H1 (cell line): Measurements from ENCODE around the gene SLC16A9. TPM values are rescaled to one million over a fixed set of nuclear protein-coding genes. Genes with fewer than 3 reads are reported as not detected.

ENCODE experiments used
- CTCF ChIA-PET: fragments of 300-600 bp; sonication (Branson Sonifier 250); formaldehyde crosslinking; loops from one replicate; lab custom pipeline; 2021; ENCODE audit not compliant: partially characterized antibody; lab: Charles Lee
- POLR2A ChIA-PET: fragments of 300-600 bp; sonication (Branson Sonifier 250); formaldehyde crosslinking; loops from one replicate; lab custom pipeline; 2021; ENCODE audit warnings: inconsistent platforms; ENCODE audit not compliant: partially characterized antibody; lab: Charles Lee
- DNase-seq, 2 experiments: peaks; one replicate each; pipeline versions ENCODE4 v3.0.0 to v3.0.0-alpha.2; 2010 to 2022; ENCODE audit warnings: low spot score in 2 of 2, low read depth in 1 of 2, mixed read lengths in 1 of 2
- FAIRE-seq: peaks from 2 replicates; lab custom pipeline; 2011; peaks lifted over from hg19 to GRCh38; lab: Jason Lieb, UNC
- H2AFZ ChIP-seq: 2 replicates; pipeline ENCODE4 v1.8.1; 2012; ENCODE audit warnings: low read length, inconsistent platforms
- H2AK5ac ChIP-seq: 2 replicates; pipeline ENCODE4 v1.6.1; 2013; ENCODE audit warnings: low read depth, low read length
- H2BK120ac ChIP-seq: replicated peaks from 2 replicates; pipeline ENCODE3; 2013; ENCODE audit warnings: low read depth, low read length, inconsistent platforms
- H2BK12ac ChIP-seq: 2 replicates; pipeline ENCODE4 v1.6.1; 2013; ENCODE audit warnings: low read depth, low read length
- H2BK15ac ChIP-seq: 2 replicates; pipeline ENCODE4 v1.6.1; 2013; ENCODE audit warnings: low read length
- H2BK20ac ChIP-seq: 2 replicates; pipeline ENCODE4 v1.6.1; 2013; ENCODE audit warnings: low read length
- H2BK5ac ChIP-seq: 2 replicates; pipeline ENCODE4 v1.6.1; 2013; ENCODE audit warnings: low read depth, low read length
- H3K14ac ChIP-seq: 2 replicates; pipeline ENCODE4 v1.6.1; 2013; ENCODE audit warnings: inconsistent platforms; ENCODE audit not compliant: insufficient read length
- H3K18ac ChIP-seq: 2 replicates; pipeline ENCODE4 v1.6.1; 2013; ENCODE audit warnings: low read length; ENCODE audit errors: extremely low read depth
- H3K23ac ChIP-seq: 2 replicates; pipeline ENCODE4 v1.6.1; 2013; ENCODE audit warnings: inconsistent platforms; ENCODE audit not compliant: insufficient read length
- H3K23me2 ChIP-seq: 2 replicates; pipeline ENCODE4 v1.6.1; 2013; ENCODE audit warnings: low read depth, low read length
- H3K27ac ChIP-seq: 2 replicates; pipeline ENCODE4 v1.6.1; 2011; ENCODE audit warnings: low read depth, low read length, inconsistent platforms
- H3K27me3 ChIP-seq, 4 experiments: replicated peaks in 1 of 4; 1 replicate in 1 of 4; 2 replicates in 3 of 4; pipeline versions ENCODE4 v1.6.1 to v1.8.1; 2011 to 2013; ENCODE audit warnings: low read length in 3 of 4, mild to moderate bottlenecking in 3 of 4, inconsistent platforms in 2 of 4, mixed read lengths in 2 of 4, moderate library complexity in 1 of 4; ENCODE audit not compliant: control insufficient read depth in 3 of 4, insufficient read depth in 3 of 4; ENCODE audit errors: extremely low read depth in 1 of 4
- H3K36me3 ChIP-seq, 4 experiments: 2 replicates each; pipeline versions ENCODE4 v1.6.1 to v1.8.1; 2011 to 2013; ENCODE audit warnings: mild to moderate bottlenecking in 4 of 4, low read length in 3 of 4, moderate library complexity in 2 of 4, control low read depth in 1 of 4, inconsistent platforms in 1 of 4; ENCODE audit not compliant: insufficient read depth in 4 of 4, control insufficient read depth in 2 of 4
- H3K4ac ChIP-seq: replicated peaks from 2 replicates; pipeline ENCODE3; 2013; ENCODE audit warnings: low read length, low read depth, mixed read lengths, inconsistent platforms; ENCODE audit not compliant: insufficient read length
- H3K4me1 ChIP-seq, 4 experiments: replicated peaks in 1 of 4; 1 replicate in 1 of 4; 2 replicates in 3 of 4; pipeline versions ENCODE4 v1.6.1 to v1.8.1; 2011 to 2013; ENCODE audit warnings: low read length in 3 of 4, inconsistent platforms in 2 of 4, mixed read lengths in 1 of 4; ENCODE audit not compliant: insufficient read depth in 4 of 4, control insufficient read depth in 3 of 4
- H3K4me2 ChIP-seq, 2 experiments: 2 replicates each; pipeline versions ENCODE4 v1.6.1 to v1.8.1; 2011 to 2013; ENCODE audit warnings: low read depth in 2 of 2, low read length in 2 of 2, control low read depth in 1 of 2, inconsistent platforms in 1 of 2, mild to moderate bottlenecking in 1 of 2; ENCODE audit not compliant: insufficient read depth in 1 of 2
- H3K4me3 ChIP-seq, 4 experiments: fragments of 200-600, 300-600 bp in 1 of 4; sonication (generic), shearing (Covaris generic), sonication (Bioruptor Twin) in 1 of 4; 2 replicates each; pipeline versions ENCODE4 v1.5.1 to v1.8.1; 2011 to 2016; ENCODE audit warnings: low read length in 4 of 4, low read depth in 3 of 4, control low read depth in 2 of 4, inconsistent platforms in 2 of 4, mild to moderate bottlenecking in 2 of 4, mixed read lengths in 1 of 4, moderate library complexity in 1 of 4; ENCODE audit not compliant: insufficient read depth in 2 of 4; ENCODE audit errors: extremely low read depth in 1 of 4
- H3K56ac ChIP-seq: replicated peaks from 2 replicates; pipeline ENCODE3; 2013; ENCODE audit warnings: low read depth, mild to moderate bottlenecking, mixed read lengths, low read length, inconsistent platforms; ENCODE audit not compliant: insufficient read length
- H3K79me1 ChIP-seq: 2 replicates; pipeline ENCODE4 v1.6.1; 2013; ENCODE audit warnings: low read depth, low read length, control low read depth
- H3K79me2 ChIP-seq, 2 experiments: 2 replicates each; pipeline versions ENCODE4 v1.6.1 to v1.8.1; 2012 to 2013; ENCODE audit warnings: low read length in 2 of 2, mild to moderate bottlenecking in 2 of 2, inconsistent platforms in 1 of 2; ENCODE audit not compliant: insufficient read depth in 2 of 2, control insufficient read depth in 1 of 2
- H3K9ac ChIP-seq, 4 experiments: replicated peaks in 1 of 4; 1 replicate in 1 of 4; 2 replicates in 3 of 4; pipeline versions ENCODE4 v1.6.1 to v1.8.1; 2011 to 2013; ENCODE audit warnings: low read depth in 3 of 4, low read length in 3 of 4, control low read depth in 2 of 4, mild to moderate bottlenecking in 2 of 4, moderate library complexity in 2 of 4, inconsistent platforms in 1 of 4; ENCODE audit errors: extremely low read depth in 1 of 4
- H3K9me3 ChIP-seq, 2 experiments: 2 replicates each; pipeline versions ENCODE4 v1.6.1 to v1.8.1; 2012 to 2013; ENCODE audit warnings: mild to moderate bottlenecking in 2 of 2, moderate library complexity in 2 of 2, control low read depth in 1 of 2, inconsistent platforms in 1 of 2, low read depth in 1 of 2, low read length in 1 of 2, mixed read lengths in 1 of 2; ENCODE audit not compliant: insufficient read depth in 2 of 2
- H4K20me1 ChIP-seq, 2 experiments: replicated peaks in 1 of 2; 2 replicates each; pipeline versions ENCODE3 to v1.8.1; 2011 to 2013; ENCODE audit warnings: inconsistent platforms in 2 of 2, low read length in 2 of 2, mild to moderate bottlenecking in 1 of 2; ENCODE audit not compliant: insufficient read depth in 2 of 2, control insufficient read depth in 1 of 2
- H4K5ac ChIP-seq: 2 replicates; pipeline ENCODE4 v1.6.1; 2013; ENCODE audit warnings: low read length, low read depth, mixed read lengths, inconsistent platforms; ENCODE audit not compliant: insufficient read length
- H4K8ac ChIP-seq: 2 replicates; pipeline ENCODE4 v1.8.0; 2013; ENCODE audit warnings: mild to moderate bottlenecking, moderate library complexity, low read length, inconsistent platforms; ENCODE audit not compliant: insufficient read depth; ENCODE audit errors: extremely low read depth
- H4K91ac ChIP-seq: replicated peaks from 2 replicates; pipeline ENCODE3; 2013; ENCODE audit warnings: low read length, mixed read lengths, inconsistent platforms; ENCODE audit not compliant: insufficient read length
- CEBPB ChIP-seq: IDR thresholded peaks from 2 replicates; pipeline ENCODE4 v1.6.1; 2012; ENCODE audit warnings: low read depth, low read length
- CREB1 ChIP-seq: IDR thresholded peaks from 2 replicates; pipeline ENCODE4 v1.6.1; 2012; ENCODE audit warnings: inconsistent platforms
- FOSL1 ChIP-seq: IDR thresholded peaks from 2 replicates; pipeline ENCODE4 v1.6.1; 2011; ENCODE audit warnings: mild to moderate bottlenecking, low read depth, low read length, moderate library complexity; ENCODE audit not compliant: insufficient read depth
- NANOG ChIP-seq: IDR thresholded peaks from 2 replicates; pipeline ENCODE4 v1.6.1; 2011; ENCODE audit warnings: low read length, low read depth, mild to moderate bottlenecking, inconsistent platforms; ENCODE audit not compliant: insufficient read depth, poor library complexity, severe bottlenecking
- POLR2AphosphoS5 ChIP-seq: IDR thresholded peaks from 2 replicates; pipeline ENCODE4 v1.6.1; 2011; ENCODE audit warnings: low read depth, low read length
- RNF2 ChIP-seq: fragments of 200-900, 300-1000 bp; sonication (generic); IDR thresholded peaks from 2 replicates; pipeline ENCODE4 v1.7.1; 2016; ENCODE audit warnings: borderline replicate concordance, low read depth, mild to moderate bottlenecking, antibody characterized with exemption, low read length; ENCODE audit not compliant: poor library complexity, severe bottlenecking; ENCODE audit errors: missing control alignments
- TBP ChIP-seq: IDR thresholded peaks from 2 replicates; pipeline ENCODE4 v1.6.1; 2011; ENCODE audit warnings: low read depth, low read length, improper control_type of control experiment
- WGBS, 2 experiments: shearing (Covaris generic) in 1 of 2; methylation state at CpG; one replicate each; pipeline versions ENCODE4 v1.1.6 to v1.1.7; 2013 to 2015; ENCODE audit warnings: low lambda C conversion rate in 2 of 2, mixed read lengths in 2 of 2, inconsistent platforms in 1 of 2, low coverage in 1 of 2, missing lambda C conversion rate in 1 of 2; ENCODE audit not compliant: insufficient replicate concordance in 2 of 2, insufficient coverage in 1 of 2, insufficient read length in 1 of 2; ENCODE audit errors: extremely low coverage in 1 of 2, missing lambda C conversion rate in 1 of 2; 5-methylcytosine and 5-hydroxymethylcytosine counted together
- polyA plus RNA-seq, 7 experiments: library from polyadenylated mRNA; depleted of rRNA in 3 of 7; stranded (reverse) in 5 of 7; unstranded in 2 of 7; fragments of >200 nt in 5 of 7; fragments of 200-250 nt in 2 of 7; gene quantifications; 1 replicate in 5 of 7; 2 replicates in 1 of 7; 4 replicates in 1 of 7; pipeline versions ENCODE4 v1.2.1 to v1.2.3, GENCODE V29; 2011 to 2013; ENCODE audit warnings: missing spikeins in 2 of 7, mixed read lengths in 2 of 7
- total RNA-seq: library from RNA; stranded (reverse); fragmentation: NEBNext Ultra II Directional; extraction: Animal tissue kit (Norgen Biotek cat#: 25700); gene quantifications from 2 replicates; pipeline ENCODE4 v1.2.1, GENCODE V29; 2021
- TF ChIP-seq, protein P1 (sequence below), 3 experiments: IDR thresholded peaks; 1 replicate in 2 of 3; 2 replicates in 1 of 3; pipeline versions ENCODE4 v1.5.1 to v1.6.1; 2011; ENCODE audit warnings: low read length in 3 of 3, mild to moderate bottlenecking in 3 of 3, inconsistent platforms in 2 of 3, low read depth in 1 of 3, moderate library complexity in 1 of 3; ENCODE audit not compliant: insufficient read depth in 1 of 3; ENCODE audit errors: control extremely low read depth in 1 of 3

Gene SLC16A9
- total and polyA plus RNA-seq, 2 of the 8 experiments (the other 6 are each of a cell fraction or from before 2014, with no cell fraction given), result 11.2 to 20.5 TPM

DNA sequence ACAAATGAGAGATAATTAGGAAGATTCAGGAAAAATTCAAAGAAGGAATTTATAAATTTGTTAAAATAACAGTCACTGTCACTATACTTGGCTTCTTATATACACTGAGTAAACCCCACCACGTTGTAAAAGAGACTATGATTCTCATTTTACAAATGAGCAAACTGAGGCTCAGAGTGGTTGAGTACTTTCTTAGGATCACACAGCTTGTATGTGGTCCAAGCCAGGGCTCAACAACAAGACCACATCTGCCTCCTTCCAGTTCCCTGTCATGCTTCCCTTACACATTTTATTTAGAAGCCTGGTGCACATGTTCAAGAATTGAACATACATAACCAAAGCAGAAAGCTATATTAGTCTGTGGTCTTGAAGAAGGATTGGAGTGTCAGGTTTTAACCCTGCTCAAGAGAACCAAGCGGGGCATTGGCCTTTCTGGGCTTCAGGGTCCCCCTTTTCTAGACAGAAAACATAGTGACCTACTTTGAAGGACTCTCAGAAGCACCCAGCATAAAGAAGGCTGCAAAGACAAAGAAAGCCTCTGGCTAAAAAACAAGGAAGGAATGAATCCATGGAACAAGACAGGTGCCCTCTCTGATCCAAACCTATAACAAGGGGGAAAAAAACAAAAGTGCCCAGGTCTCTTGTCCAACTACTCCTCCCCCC is 42.8 kb upstream of the SLC16A9 start:
- no peak overlapping the region for H4K8ac ChIP-seq
- POLR2A ChIA-PET, result no interaction called here
- no peak overlapping the region for H4K91ac ChIP-seq
- H2AK5ac ChIP-seq, result no peak overlapping the region
- FAIRE-seq, result no peak
- no peak overlapping the region for H3K56ac ChIP-seq
- no peak overlapping the region for H4K5ac ChIP-seq
- H2BK15ac ChIP-seq, result no peak overlapping the region
- no peak overlapping the region for H3K27ac ChIP-seq
- no peaks in the 10 kb centered on the region for H3K4me1 ChIP-seq
- H3K36me3 ChIP-seq, result no peaks in the 10 kb centered on the region
- H2BK120ac ChIP-seq, result no peak overlapping the region
- H3K9ac ChIP-seq, result no peak overlapping the region
- no peak overlapping the region for H3K4ac ChIP-seq
- H4K20me1 ChIP-seq, result no peaks in the 10 kb centered on the region
- no peaks in the 10 kb centered on the region for H3K79me2 ChIP-seq
- H3K23me2 ChIP-seq, result no peaks in the 10 kb centered on the region
- H3K4me2 ChIP-seq, result no peak overlapping the region
- DNase-seq, result no peak
- 55% methylated on average over 2 of the region's 2 CpGs; no CpG with 5 or more reads in 1 of the 2 experiments for WGBS, 2 experiments
- H3K18ac ChIP-seq, result no peak overlapping the region
- CTCF ChIA-PET, result no interaction called here
- H3K4me3 ChIP-seq, result no peak overlapping the region
- no peak overlapping the region for H2BK5ac ChIP-seq
- H2BK12ac ChIP-seq, result no peak overlapping the region
- H3K27me3 ChIP-seq, result no peaks in the 10 kb centered on the region
- H2BK20ac ChIP-seq, result no peak overlapping the region
- no peak for TF ChIP-seq NANOG
- no peak for TF ChIP-seq TBP
- no peak for TF ChIP-seq CEBPB
- no peak for TF ChIP-seq CREB1
- TF ChIP-seq, protein P1, sequence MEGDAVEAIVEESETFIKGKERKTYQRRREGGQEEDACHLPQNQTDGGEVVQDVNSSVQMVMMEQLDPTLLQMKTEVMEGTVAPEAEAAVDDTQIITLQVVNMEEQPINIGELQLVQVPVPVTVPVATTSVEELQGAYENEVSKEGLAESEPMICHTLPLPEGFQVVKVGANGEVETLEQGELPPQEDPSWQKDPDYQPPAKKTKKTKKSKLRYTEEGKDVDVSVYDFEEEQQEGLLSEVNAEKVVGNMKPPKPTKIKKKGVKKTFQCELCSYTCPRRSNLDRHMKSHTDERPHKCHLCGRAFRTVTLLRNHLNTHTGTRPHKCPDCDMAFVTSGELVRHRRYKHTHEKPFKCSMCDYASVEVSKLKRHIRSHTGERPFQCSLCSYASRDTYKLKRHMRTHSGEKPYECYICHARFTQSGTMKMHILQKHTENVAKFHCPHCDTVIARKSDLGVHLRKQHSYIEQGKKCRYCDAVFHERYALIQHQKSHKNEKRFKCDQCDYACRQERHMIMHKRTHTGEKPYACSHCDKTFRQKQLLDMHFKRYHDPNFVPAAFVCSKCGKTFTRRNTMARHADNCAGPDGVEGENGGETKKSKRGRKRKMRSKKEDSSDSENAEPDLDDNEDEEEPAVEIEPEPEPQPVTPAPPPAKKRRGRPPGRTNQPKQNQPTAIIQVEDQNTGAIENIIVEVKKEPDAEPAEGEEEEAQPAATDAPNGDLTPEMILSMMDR (IDR thresholded peaks at IDR 0.05; ENCODE audit: control extremely low read depth in 1 of 3, insufficient read depth in 1 of 3, low read depth in 1 of 3, low read length in 3 of 3), result no peak
- no peak for TF ChIP-seq POLR2AphosphoS5
- no peak for TF ChIP-seq RNF2
- no peak for TF ChIP-seq FOSL1
- H3K23ac ChIP-seq, result no peak overlapping the region
- no peak overlapping the region for H3K14ac ChIP-seq
- no peaks in the 10 kb centered on the region for H3K9me3 ChIP-seq
- H3K79me1 ChIP-seq, result no peaks in the 10 kb centered on the region
- no peak overlapping the region for H2AFZ ChIP-seq
